MM.1S (cell line): ENCODE results near the gene PPM1M.

Experiments
- CTCF ChIP-seq: fragments of 300-600 bp; sonication (generic); IDR thresholded peaks from 2 replicates; pipeline ENCODE4 v1.5.1; 2016; ENCODE audit warnings: antibody characterized with exemption, low read length, mixed read lengths
- EZH2 ChIP-seq: fragments of 300-600 bp; sonication (generic); optimal IDR thresholded peaks from 2 replicates; pipeline ENCODE3; 2017; ENCODE audit warnings: low read depth, mild to moderate bottlenecking, antibody characterized with exemption, low read length, mixed read lengths
- EZH2phosphoT487 ChIP-seq: fragments of 300-600 bp; sonication (generic); IDR thresholded peaks from 2 replicates; pipeline ENCODE4 v1.6.1; 2018; ENCODE audit warnings: antibody characterized with exemption, low read length

GRCh38 chr3:52215351-52215750, 30.2 kb upstream of the PPM1M start:
- TF ChIP-seq CTCF: no peak
- TF ChIP-seq EZH2phosphoT487: no peak
- TF ChIP-seq EZH2: no peak
